HepG2 (cell line): ENCODE measurements around the gene C6orf62. TPM values are rescaled to one million over a fixed set of nuclear protein-coding genes. Genes with fewer than 3 reads are reported as not detected.

ENCODE experiments used
- ATAC-seq: fragments of 200-7000 bp; cut with Tn5 transposase; 3 replicates; pipeline ENCODE4 v1.9.1; 2020; ENCODE audit warnings: mild to moderate bottlenecking, moderate library complexity
- BruUV-seq: library from RNA; stranded (reverse); fragments of 400-500 nt; replicated peaks from 2 replicates; lab custom pipeline; 2021; lab: Mats Ljungman, UMichigan
- CTCF ChIA-PET: fragments of 300-600 bp; formaldehyde crosslinking; extraction: SDS; loops from one replicate; lab custom pipeline; 2021; ENCODE audit warnings: low total read pairs, inconsistent platforms, low intra/inter-chr PET ratio; lab: Yijun Ruan, JAX
- POLR2A ChIA-PET: fragments of 350-600 bp; sonication (Branson Sonifier 250); formaldehyde crosslinking; loops from one replicate; lab custom pipeline; 2020; ENCODE audit warnings: antibody characterized with exemption, inconsistent platforms; lab: Yijun Ruan, JAX
- DNase-seq: peaks from one replicate; pipeline ENCODE4 v3.0.0-alpha.2; 2015; ENCODE audit warnings: low spot score
- FAIRE-seq: peaks from 3 replicates; lab custom pipeline; 2011; peaks lifted over from hg19 to GRCh38; lab: Jason Lieb, UNC
- H2AFZ ChIP-seq: one replicate; pipeline ENCODE4 v1.6.1; 2011; ENCODE audit warnings: low read length, inconsistent platforms
- H3K27ac ChIP-seq: fragments of 300-600 bp; 3 replicates; pipeline ENCODE4 v1.8.0; 2011; ENCODE audit warnings: mixed run types, mild to moderate bottlenecking, mixed read lengths, low read length, inconsistent platforms; ENCODE audit not compliant: insufficient read depth; ENCODE audit errors: extremely low read length
- H3K27me3 ChIP-seq, 2 experiments: fragments of 200-600 bp in 1 of 2; 2 replicates in 1 of 2; 3 replicates in 1 of 2; pipeline versions ENCODE4 v1.6.0 to v1.8.0; 2011; ENCODE audit warnings: low read length in 2 of 2, mild to moderate bottlenecking in 2 of 2, moderate library complexity in 2 of 2, inconsistent platforms in 1 of 2; ENCODE audit not compliant: insufficient read depth in 2 of 2, control insufficient read depth in 1 of 2
- H3K36me3 ChIP-seq, 2 experiments: fragments of 200-600 bp in 1 of 2; replicated peaks in 1 of 2; 2 replicates in 1 of 2; 3 replicates in 1 of 2; pipeline versions ENCODE4 v1.5.1 to v1.8.0; 2011; ENCODE audit warnings: low read length in 2 of 2, inconsistent platforms in 1 of 2; ENCODE audit not compliant: insufficient read depth in 2 of 2, control insufficient read depth in 1 of 2
- H3K4me1 ChIP-seq: 2 replicates; pipeline ENCODE4 v1.5.1; 2012; ENCODE audit warnings: low read length, inconsistent platforms; ENCODE audit not compliant: insufficient read depth
- H3K4me2 ChIP-seq: 2 replicates; pipeline ENCODE4 v1.6.0; 2011; ENCODE audit warnings: low read depth, low read length, inconsistent platforms
- H3K4me3 ChIP-seq, 3 experiments: fragments of 200-600 bp in 1 of 3; sonication (generic), shearing (Covaris generic) in 1 of 3; replicated peaks in 1 of 3; 2 replicates each; pipeline ENCODE4 v1.5.1; 2011 to 2016; ENCODE audit warnings: low read length in 3 of 3, inconsistent platforms in 2 of 3, low read depth in 2 of 3, mild to moderate bottlenecking in 2 of 3, control low read depth in 1 of 3, mixed read lengths in 1 of 3; ENCODE audit not compliant: insufficient read depth in 1 of 3
- H3K79me2 ChIP-seq: one replicate; pipeline ENCODE4 v1.6.1; 2011; ENCODE audit warnings: low read length, inconsistent platforms; ENCODE audit not compliant: insufficient read depth
- H3K9ac ChIP-seq: 2 replicates; pipeline ENCODE4 v1.6.0; 2011; ENCODE audit warnings: mild to moderate bottlenecking, low read depth, low read length, inconsistent platforms; ENCODE audit not compliant: insufficient read depth
- H3K9me3 ChIP-seq: 2 replicates; pipeline ENCODE4 v1.5.1; 2012; ENCODE audit warnings: mild to moderate bottlenecking, low read length
- H4K20me1 ChIP-seq: 2 replicates; pipeline ENCODE4 v1.6.0; 2011; ENCODE audit warnings: inconsistent platforms, mild to moderate bottlenecking, low read length, moderate library complexity; ENCODE audit not compliant: insufficient read depth
- FOSL2 ChIP-seq: sonication (generic); formaldehyde crosslinking; IDR thresholded peaks from 2 replicates; pipeline ENCODE4 v1.4.0; 2020; ENCODE audit warnings: missing genetic modification reagents
- JUN ChIP-seq: sonication (generic); formaldehyde crosslinking; IDR thresholded peaks from 2 replicates; pipeline ENCODE4 v1.4.0; 2020; ENCODE audit warnings: mild to moderate bottlenecking, missing genetic modification reagents
- RBM22 ChIP-seq: fragments of 200-400 bp; formaldehyde crosslinking; optimal IDR thresholded peaks from 2 replicates; pipeline ENCODE3; 2017; ENCODE audit warnings: mild to moderate bottlenecking, low read length, moderate library complexity
- RELA ChIP-seq: sonication (generic); formaldehyde crosslinking; IDR thresholded peaks from 2 replicates; pipeline ENCODE4 v1.4.0; 2020; ENCODE audit warnings: missing genetic modification reagents
- TEAD3 ChIP-seq: optimal IDR thresholded peaks from 2 replicates; pipeline ENCODE3; 2016; ENCODE audit warnings: borderline replicate concordance
- YY1 ChIP-seq: IDR thresholded peaks from 2 replicates; pipeline ENCODE4 v1.6.1; 2011; ENCODE audit warnings: low read length, low read depth, moderate library complexity, mild to moderate bottlenecking; ENCODE audit not compliant: insufficient read depth, insufficient replicate concordance
- ZFP90 ChIP-seq: sonication (generic); formaldehyde crosslinking; IDR thresholded peaks from 2 replicates; pipeline ENCODE4 v1.8.0; 2022; ENCODE audit warnings: missing genetic modification reagents, mild to moderate bottlenecking, inconsistent platforms, borderline replicate concordance
- ZNF550 ChIP-seq: sonication (generic); formaldehyde crosslinking; IDR thresholded peaks from 2 replicates; pipeline ENCODE4 v1.4.0; 2020; ENCODE audit warnings: mild to moderate bottlenecking, missing genetic modification reagents, borderline replicate concordance
- ZNF816 ChIP-seq: sonication (generic); formaldehyde crosslinking; IDR thresholded peaks from 2 replicates; pipeline ENCODE4 v1.8.0; 2022; ENCODE audit warnings: missing genetic modification reagents, mild to moderate bottlenecking, borderline replicate concordance
- WGBS: methylation state at CpG from one replicate; pipeline ENCODE4 v1.1.6; 2017; ENCODE audit warnings: low lambda C conversion rate; 5-methylcytosine and 5-hydroxymethylcytosine counted together
- in situ Hi-C: cut with HindIII; loops from 2 replicates; pipeline ENCODE4 v1.10.0; 2017; ENCODE audit warnings: low pct_unique_long_range_greater_than_20kb; ENCODE audit not compliant: extremely low pct_ligation_motif_present
- intact Hi-C: fragments of 100-400 bp; cut with micrococcal nuclease; formaldehyde crosslinking; loops from one replicate; pipeline ENCODE4 v1.10.0; 2022; ENCODE audit not compliant: unreplicated experiment
- polyA plus RNA-seq, 8 experiments: library from polyadenylated mRNA; depleted of rRNA in 3 of 8; stranded (reverse) in 7 of 8; unstranded in 1 of 8; fragments of >200 nt; fragmentation: Illumina TruSeq in 4 of 8; extraction: Trizol in 4 of 8; gene quantifications; 2 replicates each; pipeline versions ENCODE4 v1.2.1 to v1.2.3, GENCODE V29; 2011 to 2016; ENCODE audit warnings: low read depth in 4 of 8, missing spikeins in 1 of 8, mixed read lengths in 1 of 8; ENCODE audit not compliant: insufficient read depth in 1 of 8
- total RNA-seq, 5 experiments: library from RNA; depleted of rRNA; stranded (reverse); fragments of >200 nt; fragmentation: Illumina TruSeq; extraction: Trizol; gene quantifications; 2 replicates each; pipeline ENCODE4 v1.2.3, GENCODE V29; 2016; ENCODE audit warnings: low read depth in 1 of 5
- TF ChIP-seq, protein P1 (sequence below): sonication (generic); formaldehyde crosslinking; IDR thresholded peaks from 2 replicates; pipeline ENCODE4 v1.9.0; 2021; ENCODE audit warnings: missing genetic modification reagents, borderline replicate concordance
- TF ChIP-seq, protein P2 (sequence below): sonication (generic); formaldehyde crosslinking; IDR thresholded peaks from 2 replicates; pipeline ENCODE4 v1.4.0; 2020; ENCODE audit warnings: low read depth, mild to moderate bottlenecking, missing genetic modification reagents

The C6orf62 gene
- total and polyA plus RNA-seq, 2 of the 13 experiments (the other 11 are each of a cell fraction or from before 2014, with no cell fraction given) = 54.8 to 90.4 TPM

DNA sequence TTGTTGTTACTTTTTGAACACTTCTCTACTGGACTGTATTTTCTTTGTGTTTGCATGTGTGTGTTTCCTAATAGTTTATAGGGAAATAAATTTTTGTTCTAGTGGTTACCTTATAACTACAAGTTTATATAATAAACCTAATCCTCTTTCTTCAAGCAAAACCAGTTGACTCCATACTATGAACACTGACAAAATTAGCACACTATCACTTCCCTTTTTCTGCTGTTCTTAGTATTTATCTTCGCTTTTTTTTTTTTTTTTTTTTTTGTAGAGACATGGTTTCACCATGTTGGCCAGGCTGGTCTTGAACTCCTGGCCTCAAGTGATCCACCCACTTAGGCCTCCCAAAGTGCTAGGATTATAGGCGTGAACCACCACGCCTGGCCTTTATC lies 25.0 kb upstream of the C6orf62 start (continued):
- TF ChIP-seq RELA (CRISPR knock-in tag) = no peak
- TF ChIP-seq, protein P1, sequence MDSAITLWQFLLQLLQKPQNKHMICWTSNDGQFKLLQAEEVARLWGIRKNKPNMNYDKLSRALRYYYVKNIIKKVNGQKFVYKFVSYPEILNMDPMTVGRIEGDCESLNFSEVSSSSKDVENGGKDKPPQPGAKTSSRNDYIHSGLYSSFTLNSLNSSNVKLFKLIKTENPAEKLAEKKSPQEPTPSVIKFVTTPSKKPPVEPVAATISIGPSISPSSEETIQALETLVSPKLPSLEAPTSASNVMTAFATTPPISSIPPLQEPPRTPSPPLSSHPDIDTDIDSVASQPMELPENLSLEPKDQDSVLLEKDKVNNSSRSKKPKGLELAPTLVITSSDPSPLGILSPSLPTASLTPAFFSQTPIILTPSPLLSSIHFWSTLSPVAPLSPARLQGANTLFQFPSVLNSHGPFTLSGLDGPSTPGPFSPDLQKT (CRISPR knock-in tag) = no peak
- no peak for TF ChIP-seq ZNF816 (CRISPR knock-in tag)
- TF ChIP-seq ZNF550 (CRISPR knock-in tag) = no peak
- TF ChIP-seq, protein P2, sequence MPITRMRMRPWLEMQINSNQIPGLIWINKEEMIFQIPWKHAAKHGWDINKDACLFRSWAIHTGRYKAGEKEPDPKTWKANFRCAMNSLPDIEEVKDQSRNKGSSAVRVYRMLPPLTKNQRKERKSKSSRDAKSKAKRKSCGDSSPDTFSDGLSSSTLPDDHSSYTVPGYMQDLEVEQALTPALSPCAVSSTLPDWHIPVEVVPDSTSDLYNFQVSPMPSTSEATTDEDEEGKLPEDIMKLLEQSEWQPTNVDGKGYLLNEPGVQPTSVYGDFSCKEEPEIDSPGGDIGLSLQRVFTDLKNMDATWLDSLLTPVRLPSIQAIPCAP (CRISPR knock-in tag) = no peak
- TF ChIP-seq ZFP90 (CRISPR knock-in tag) = no peak

DNA sequence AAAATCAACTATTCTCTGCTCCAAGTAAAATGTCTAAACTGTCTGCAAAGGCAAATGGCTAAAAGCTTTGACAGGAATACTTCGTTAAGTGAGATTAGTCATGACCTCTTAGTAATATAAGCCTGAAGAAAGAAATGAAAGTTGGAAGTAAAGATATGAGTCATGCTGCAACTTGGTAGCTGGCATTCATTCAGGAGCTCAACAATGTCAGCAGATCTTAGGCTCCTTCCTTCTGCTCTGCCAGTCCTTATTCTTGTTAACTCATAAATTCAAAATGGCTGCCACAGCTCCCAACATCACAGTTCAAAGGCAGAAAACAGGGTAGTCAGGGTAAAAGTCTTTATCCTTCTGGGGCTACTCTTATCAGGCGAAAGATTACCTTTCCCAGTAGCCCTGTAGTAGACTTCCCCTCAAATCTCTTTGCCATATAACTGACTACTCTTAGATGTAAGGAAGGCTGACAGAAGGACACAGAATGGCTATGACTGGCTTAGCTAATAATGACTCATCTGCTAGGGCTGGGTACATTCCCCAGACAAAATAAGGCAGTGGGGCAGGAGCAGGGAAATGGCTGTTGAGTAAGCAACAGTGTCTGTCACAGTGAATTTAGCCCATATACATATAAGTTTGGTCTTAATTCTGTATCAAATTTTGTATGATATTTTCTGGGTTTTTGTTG lies 24.4 kb upstream of the C6orf62 start:
- in situ Hi-C loops (no loop called here), intact Hi-C loops (no loop called here)
- BruUV-seq = no TSS peak
- peak; percentile 70 for ATAC-seq
- no peaks in the 10 kb centered on the region for H3K4me1 ChIP-seq
- H3K4me3 ChIP-seq = no peak overlapping the region
- peak overlapping the region; percentile 17 for H2AFZ ChIP-seq
- H3K9me3 ChIP-seq = no peaks in the 10 kb centered on the region
- ChIA-PET CTCF (no interaction called here), POLR2A (interaction anchor here (1.3 to 1.7 kb wide), 4 partner anchors 10 to 32 kb away, joined by 3 to 11 read pairs (median 5); partner anchors contain the start of gene GMNN)
- peaks cover 0 to 7% of the 10 kb centered on the region in 2 experiments; a peak in 1 of 5 replicates for H3K27me3 ChIP-seq
- no peak overlapping the region for H3K9ac ChIP-seq
- no peaks in the 10 kb centered on the region for H4K20me1 ChIP-seq
- no peaks in the 10 kb centered on the region for H3K36me3 ChIP-seq
- H3K27ac ChIP-seq = no peak overlapping the region
- no peaks in the 10 kb centered on the region for H3K79me2 ChIP-seq
- TF ChIP-seq JUN (CRISPR knock-in tag) (0 out of 2 replicates have a peak, but pooled peaks have one; percentile 17), RBM22 (no peak), YY1 (peak; percentile 64), FOSL2 (CRISPR knock-in tag) (peak; percentile 79), TEAD3 (peak; percentile 35)
- no peak for DNase-seq
- WGBS = 16% methylated on average over 2 of the region's 2 CpGs
- H3K4me2 ChIP-seq = peak overlapping the region; percentile 39
- FAIRE-seq = peak; percentile 15
